GM12892 (cell line): ENCODE measurements around the gene TRAIP.

Experiments used
- POLR2AphosphoS5 ChIP-seq: IDR thresholded peaks from 2 replicates; pipeline ENCODE4 v1.6.1; 2011; ENCODE audit warnings: low read depth, low read length, control low read depth
- TAF1 ChIP-seq: IDR thresholded peaks from 2 replicates; pipeline ENCODE4 v1.6.1; 2011; ENCODE audit warnings: low read depth, mild to moderate bottlenecking, control low read depth, low read length, borderline replicate concordance

DNA sequence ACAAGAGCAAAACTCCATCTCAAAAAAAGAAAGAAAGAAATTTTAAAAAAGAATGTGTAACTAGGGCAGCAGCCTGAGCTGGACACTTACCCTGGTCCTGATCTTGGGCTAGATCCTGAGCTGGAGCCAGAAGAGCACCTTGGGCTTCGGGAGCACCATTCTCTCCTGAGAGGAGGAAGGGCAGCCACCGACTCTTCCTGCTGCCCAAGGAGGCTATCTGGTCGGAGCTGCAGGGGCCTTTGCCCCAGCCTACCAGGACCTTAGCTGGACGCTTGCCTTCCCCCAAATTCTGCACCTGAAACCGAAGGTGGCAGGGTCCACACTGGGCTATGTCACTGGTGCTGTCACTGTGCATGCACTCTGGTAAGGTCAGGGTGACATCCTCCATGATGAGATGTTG, 20.2 kb upstream of the TRAIP start:
- TF ChIP-seq POLR2AphosphoS5 (no peak), TAF1 (no peak)
